Upper lobe of left lung (tissue), 6 donors: Measurements from ENCODE around the gene C17orf50. TPM values are rescaled to one million over a fixed set of nuclear protein-coding genes. Genes with fewer than 3 reads are reported as not detected.

Experiments used
- ATAC-seq, 2 donors: fragments of 200-7000 bp; cut with Tn5 transposase; one replicate each; pipeline ENCODE4 v1.9.1; 2022; ENCODE audit warnings: mild to moderate bottlenecking in 2 of 2, moderate library complexity in 2 of 2; ENCODE audit not compliant: low FRiP score in 2 of 2
- DNase-seq, 2 donors: peaks; one replicate each; pipeline ENCODE4 v3.0.0-alpha.2; 2019 to 2020
- H3K27ac ChIP-seq, 4 donors: fragments of 200-600 bp; sonication (generic); one replicate each; pipeline ENCODE4 v1.5.1; 2016 to 2019
- H3K27me3 ChIP-seq, 4 donors: fragments of 200-600 bp; sonication (generic); one replicate each; pipeline ENCODE4 v1.5.1; 2017 to 2019
- H3K36me3 ChIP-seq, 4 donors: fragments of 200-600 bp; sonication (generic); one replicate each; pipeline ENCODE4 v1.5.1; 2016 to 2019
- H3K4me1 ChIP-seq, 4 donors: fragments of 200-600 bp; sonication (generic); one replicate each; pipeline ENCODE4 v1.5.1; 2018 to 2019
- H3K4me3 ChIP-seq, 4 donors: fragments of 200-600 bp; sonication (generic); one replicate each; pipeline ENCODE4 v1.5.1; 2017 to 2019; ENCODE audit warnings: mild to moderate bottlenecking in 2 of 4, moderate library complexity in 1 of 4
- H3K9me3 ChIP-seq, 4 donors: fragments of 200-600 bp; sonication (generic); one replicate each; pipeline ENCODE4 v1.5.1; 2018 to 2019
- CTCF ChIP-seq, 6 experiments: fragments of 450-650 bp in 4 of 6; fragments of 200-600 bp in 2 of 6; sonication (generic) in 2 of 6; IDR thresholded peaks; one replicate each; pipeline ENCODE4 v1.5.1; 2016 to 2019; ENCODE audit warnings: antibody characterized with exemption in 6 of 6
- EP300 ChIP-seq, 4 donors: sonication (generic); formaldehyde crosslinking; IDR thresholded peaks; one replicate each; pipeline ENCODE4 v1.5.1; 2017; ENCODE audit warnings: antibody characterized with exemption in 4 of 4, control low read depth in 2 of 4
- POLR2A ChIP-seq, 4 donors: fragments of 450-650 bp; IDR thresholded peaks; one replicate each; pipeline ENCODE4 v1.5.1; 2016 to 2017; ENCODE audit warnings: antibody characterized with exemption in 4 of 4, mild to moderate bottlenecking in 2 of 4
- POLR2AphosphoS5 ChIP-seq, 2 donors: sonication (generic); formaldehyde crosslinking; IDR thresholded peaks; one replicate each; pipeline ENCODE4 v1.5.1; 2017; ENCODE audit warnings: antibody characterized with exemption in 2 of 2
- WGBS, 2 donors: methylation state at CpG; one replicate each; pipeline ENCODE4 v1.1.5; 2017 to 2018; 5-methylcytosine and 5-hydroxymethylcytosine counted together
- total RNA-seq, 6 donors: library from RNA; depleted of rRNA in 4 of 6; stranded (reverse); fragments of >200 nt in 4 of 6; gene quantifications; one replicate each; pipeline versions ENCODE4 v1.1.0 to v1.2.1, GENCODE V29; 2016 to 2021
- donor health status: DM: no; HTN: no; CAD: no; lungs with moderate emphysema.
- donor health status: DM: no; HTN: yes; CAD: no; lungs with severe emphysema.

The C17orf50 gene
- total RNA-seq, 6 donors from 2014 or later = 0.46 to 1.1 TPM; not detected in 4

- peaks cover 12 to 64% (median 33%) of the 10 kb centered on the region in 4 donors for H3K36me3 ChIP-seq
- H3K27ac ChIP-seq = peak overlapping the region in 1 of 4 donors; percentile 38
- TF ChIP-seq POLR2A (IDR thresholded peaks at IDR 0.05) (no peak), EP300 (IDR thresholded peaks at IDR 0.05) (no peak), CTCF (IDR thresholded peaks at IDR 0.05) (no peak), POLR2AphosphoS5 (IDR thresholded peaks at IDR 0.05) (no peak)
- no peak for ATAC-seq
- H3K9me3 ChIP-seq = no peaks in the 10 kb centered on the region
- WGBS, 2 donors = 78 to 90% methylated on average over 2 of the region's 2 CpGs
- no peaks in the 10 kb centered on the region for H3K27me3 ChIP-seq
- DNase-seq = no peak
- H3K4me3 ChIP-seq = no peak overlapping the region
- H3K4me1 ChIP-seq = peaks cover 0 to 4% (median under 1%) of the 10 kb centered on the region in 4 donors
Measured at GRCh38 chr17:35725802-35726126, 34.9 kb upstream of the C17orf50 start.

GRCh38 chr17:35726127-35726952 is 34.3 kb upstream of the C17orf50 start:
- Histone ChIP-seq H3K9me3 (no peaks in the 10 kb centered on the region), H3K36me3 (peaks cover 12 to 64% (median 33%) of the 10 kb centered on the region in 4 donors), H3K27ac (peak overlapping the region in 1 of 4 donors; percentile 38), H3K4me1 (peaks cover 5 to 10% (median 6%) of the 10 kb centered on the region in 4 donors), H3K27me3 (no peaks in the 10 kb centered on the region), H3K4me3 (no peak overlapping the region)
- TF ChIP-seq CTCF (IDR thresholded peaks at IDR 0.05) (no peak), POLR2AphosphoS5 (IDR thresholded peaks at IDR 0.05) (no peak), POLR2A (IDR thresholded peaks at IDR 0.05) (no peak), EP300 (IDR thresholded peaks at IDR 0.05) (no peak)
- no peak for ATAC-seq
- no peak for DNase-seq
- 66 to 77% methylated on average over 2 to 6 of the region's 6 CpGs for WGBS, 2 donors

- peaks cover 12 to 58% (median 30%) of the 10 kb centered on the region in 4 donors for H3K36me3 ChIP-seq
- no peak overlapping the region for H3K4me3 ChIP-seq
- no peak overlapping the region for H3K27ac ChIP-seq
- no peaks in the 10 kb centered on the region for H3K27me3 ChIP-seq
- WGBS, 2 donors = 80 to 81% methylated on average over 5 of the region's 5 CpGs
- H3K4me1 ChIP-seq = peaks cover 6 to 16% (median 9%) of the 10 kb centered on the region in 4 donors
- no peaks in the 10 kb centered on the region for H3K9me3 ChIP-seq
- DNase-seq (no peak), ATAC-seq (no peak)
- TF ChIP-seq CTCF (IDR thresholded peaks at IDR 0.05) (no peak), POLR2AphosphoS5 (IDR thresholded peaks at IDR 0.05) (no peak), POLR2A (IDR thresholded peaks at IDR 0.05) (no peak)
Measured at GRCh38 chr17:35726953-35727460, 33.7 kb upstream of the C17orf50 start.

GRCh38 chr17:35727635-35728034 is 33.1 kb upstream of the C17orf50 start:
- H3K27ac ChIP-seq = no peak overlapping the region
- DNase-seq (no peak), ATAC-seq (no peak)
- no peak overlapping the region for H3K4me3 ChIP-seq
- TF ChIP-seq EP300 (IDR thresholded peaks at IDR 0.05) (no peak), POLR2A (IDR thresholded peaks at IDR 0.05) (no peak), POLR2AphosphoS5 (IDR thresholded peaks at IDR 0.05) (no peak)
- H3K36me3 ChIP-seq = peaks cover 12 to 54% (median 30%) of the 10 kb centered on the region in 4 donors
- H3K27me3 ChIP-seq = no peaks in the 10 kb centered on the region
- WGBS, 2 donors = 92% methylated on average over 5 of the region's 5 CpGs
- H3K9me3 ChIP-seq = no peaks in the 10 kb centered on the region
- H3K4me1 ChIP-seq = peaks cover 6 to 20% (median 12%) of the 10 kb centered on the region in 4 donors

- H3K9me3 ChIP-seq = no peaks in the 10 kb centered on the region
- 88 to 100% methylated on average over 3 of the region's 3 CpGs for WGBS, 2 donors
- DNase-seq = no peak
- no peak overlapping the region for H3K4me3 ChIP-seq
- peaks cover 12 to 45% (median 23%) of the 10 kb centered on the region in 4 donors for H3K36me3 ChIP-seq
- ATAC-seq = no peak
- no peak overlapping the region for H3K27ac ChIP-seq
- H3K27me3 ChIP-seq = no peaks in the 10 kb centered on the region
- no peak for TF ChIP-seq CTCF (IDR thresholded peaks at IDR 0.05)
- no peak for TF ChIP-seq POLR2AphosphoS5 (IDR thresholded peaks at IDR 0.05)
- TF ChIP-seq POLR2A (IDR thresholded peaks at IDR 0.05) = no peak
- no peak for TF ChIP-seq EP300 (IDR thresholded peaks at IDR 0.05)
- H3K4me1 ChIP-seq = peaks cover 6 to 20% (median 12%) of the 10 kb centered on the region in 4 donors
Measured at GRCh38 chr17:35728551-35728950, 32.1 kb upstream of the C17orf50 start.
